Ramos (cell line): Measurements from ENCODE around the gene ZNF804B.

ENCODE experiments used
- in situ Hi-C: fragments of 300-500 bp; cut with MboI; formaldehyde crosslinking; loops from one replicate; pipeline ENCODE4 v1.14.3; 2022; ENCODE audit warnings: low sequenced_read_pairs; ENCODE audit not compliant: unreplicated experiment

ZNF804B gene

GRCh38 chr7:88826222-88826621 lies 66.7 kb downstream of the ZNF804B start:
- in situ Hi-C loops, result no loop called here

- in situ Hi-C loops, result no loop called here
Measured at GRCh38 chr7:88835147-88835728, 75.7 kb downstream of the ZNF804B start.

- in situ Hi-C loops, result no loop called here
Measured at GRCh38 chr7:88842201-88842600, 82.7 kb downstream of the ZNF804B start.

DNA sequence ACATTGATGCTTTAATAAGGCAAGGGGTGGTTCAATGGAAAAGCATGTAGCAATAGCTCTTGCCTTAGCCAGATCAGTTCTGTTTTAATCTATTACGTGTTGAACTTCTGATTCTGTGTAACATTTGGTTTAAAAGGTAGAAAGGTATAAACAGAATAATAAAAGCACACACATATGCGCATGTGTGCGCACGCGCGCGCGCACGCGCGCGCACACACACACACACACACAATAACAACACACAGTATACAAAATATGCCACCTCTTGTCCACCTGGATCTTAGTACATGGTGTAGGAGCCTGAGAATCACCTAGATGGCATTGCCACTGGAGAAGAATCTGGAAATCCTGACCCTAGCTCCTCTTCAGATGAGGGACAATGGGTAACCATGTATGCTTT lies 85.6 kb downstream of the ZNF804B start:
- in situ Hi-C loops, result no loop called here

DNA sequence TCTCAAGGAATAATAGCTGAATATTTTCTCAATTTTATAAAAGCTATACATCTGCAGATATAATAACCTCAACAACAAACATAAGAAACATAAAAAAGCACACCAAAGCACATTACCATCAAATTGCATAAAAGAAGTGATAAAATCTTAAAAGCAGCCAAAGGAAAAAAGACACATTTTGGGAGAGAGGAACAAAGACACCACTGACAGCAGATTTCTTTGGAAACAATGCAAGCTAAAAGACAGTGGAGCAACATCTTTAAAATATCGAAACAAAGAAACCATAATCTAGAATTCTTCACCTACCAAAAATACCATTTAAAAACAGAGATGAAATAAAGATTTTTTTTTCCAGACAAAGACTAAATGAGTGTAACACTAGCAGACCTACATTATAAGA lies 91.7 kb downstream of the ZNF804B start:
- in situ Hi-C loops, result no loop called here

- in situ Hi-C loops, result no loop called here
Measured at GRCh38 chr7:88859288-88859687, 99.8 kb downstream of the ZNF804B start.

- in situ Hi-C loops, result no loop called here
Measured at GRCh38 chr7:88866265-88866863, 106.9 kb downstream of the ZNF804B start.

GRCh38 chr7:88867158-88867557 lies 107.7 kb downstream of the ZNF804B start:
- in situ Hi-C loops, result no loop called here

- in situ Hi-C loops, result no loop called here
Measured at GRCh38 chr7:88868456-88868855, 109.0 kb downstream of the ZNF804B start.

DNA sequence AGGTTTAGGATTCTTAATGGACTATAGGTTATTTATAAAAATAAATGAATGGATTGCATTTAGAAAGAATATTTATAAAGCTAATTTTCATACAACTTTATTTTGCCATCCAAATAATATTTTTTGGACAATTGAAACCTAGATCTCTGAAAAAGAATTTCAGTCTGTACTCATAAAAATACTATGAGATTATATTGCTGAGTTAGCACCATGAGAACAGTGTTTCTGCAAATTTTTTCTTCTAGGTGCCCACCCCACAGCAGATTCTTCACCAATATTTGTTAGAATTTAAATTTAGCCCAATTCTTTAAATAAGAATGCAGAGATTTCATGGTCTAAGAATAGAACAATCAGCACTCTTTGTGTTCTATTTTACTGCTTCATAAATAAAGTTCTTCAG lies 121.6 kb downstream of the ZNF804B start:
- in situ Hi-C loops, result no loop called here

- in situ Hi-C loops, result no loop called here
Measured at GRCh38 chr7:88885131-88885530, 125.6 kb downstream of the ZNF804B start.

- in situ Hi-C loops, result no loop called here
Measured at GRCh38 chr7:88888684-88889083, 129.2 kb downstream of the ZNF804B start.

GRCh38 chr7:88910516-88910915 lies 151.0 kb downstream of the ZNF804B start:
- in situ Hi-C loops, result no loop called here

GRCh38 chr7:88912852-88913251 lies 153.4 kb downstream of the ZNF804B start:
- in situ Hi-C loops, result no loop called here

DNA sequence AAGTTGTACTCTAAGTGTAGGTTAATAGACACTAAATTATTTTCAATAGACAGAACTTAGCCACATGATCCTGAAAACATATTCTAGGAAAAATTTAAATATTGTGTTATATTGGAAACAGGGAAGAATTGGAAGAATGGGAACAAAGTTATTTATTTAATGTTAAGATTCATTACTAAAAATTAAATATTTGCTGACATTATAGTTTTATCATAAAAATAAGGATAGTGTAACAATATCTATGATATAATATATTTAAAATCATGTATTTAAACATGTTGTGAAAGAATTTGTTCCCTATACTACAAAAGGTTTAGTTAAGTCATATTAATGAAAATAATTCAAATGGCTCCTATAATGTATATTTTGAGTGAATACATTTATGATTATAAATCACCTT lies 156.1 kb downstream of the ZNF804B start:
- in situ Hi-C loops, result no loop called here

DNA sequence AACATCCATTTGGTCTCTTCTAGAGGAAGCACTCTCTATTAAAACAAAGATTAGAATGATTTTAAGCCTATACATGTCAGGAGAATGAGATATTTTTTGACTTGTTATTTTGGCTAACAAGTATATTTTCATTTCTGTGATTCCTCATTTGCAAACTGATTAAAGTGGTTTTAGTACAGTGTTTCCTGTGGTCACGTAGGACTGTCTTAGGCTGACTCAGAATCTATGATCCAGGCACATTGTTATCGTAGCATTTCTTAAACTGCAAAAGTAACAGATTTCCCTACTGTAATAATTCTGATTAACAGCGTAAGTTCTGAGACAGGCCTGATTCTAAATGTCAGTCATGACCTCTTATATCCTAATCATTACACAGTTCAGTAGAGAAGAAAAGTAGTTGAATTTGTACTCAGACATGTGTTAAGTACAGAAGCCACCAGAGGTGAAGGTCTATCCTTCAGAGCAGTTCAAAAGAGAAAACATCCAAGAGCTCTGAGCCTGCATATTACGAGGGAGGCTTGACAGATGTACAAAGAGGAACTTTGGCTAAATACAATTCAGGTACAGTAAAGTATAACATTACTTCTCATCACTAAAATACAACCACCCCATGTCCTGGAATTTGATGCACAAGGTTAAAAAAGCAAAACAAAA lies 160.1 kb downstream of the ZNF804B start:
- in situ Hi-C loops, result no loop called here

DNA sequence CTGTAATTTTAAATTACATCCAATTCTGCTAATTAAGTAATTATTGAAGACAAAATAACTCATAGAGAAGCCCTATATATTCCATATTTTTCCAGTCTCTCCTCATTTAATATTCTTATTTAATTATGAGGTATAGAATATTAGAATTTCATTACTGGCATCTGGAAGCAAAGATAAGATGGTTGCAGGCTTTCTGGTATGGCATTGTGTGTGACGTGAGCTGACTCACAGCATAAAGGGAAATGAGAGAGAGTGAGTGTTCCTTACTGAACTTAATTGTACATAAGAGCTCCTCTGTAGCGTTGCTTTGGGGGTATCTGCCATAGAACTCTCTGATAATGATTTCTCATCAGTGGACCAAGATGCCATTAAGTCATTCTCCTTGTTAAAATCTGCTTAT lies 163.4 kb downstream of the ZNF804B start:
- in situ Hi-C loops, result no loop called here

- in situ Hi-C loops, result no loop called here
Measured at GRCh38 chr7:88928276-88928675, 168.8 kb downstream of the ZNF804B start.

- in situ Hi-C loops, result no loop called here
Measured at GRCh38 chr7:88929719-88930118, 170.2 kb downstream of the ZNF804B start.

DNA sequence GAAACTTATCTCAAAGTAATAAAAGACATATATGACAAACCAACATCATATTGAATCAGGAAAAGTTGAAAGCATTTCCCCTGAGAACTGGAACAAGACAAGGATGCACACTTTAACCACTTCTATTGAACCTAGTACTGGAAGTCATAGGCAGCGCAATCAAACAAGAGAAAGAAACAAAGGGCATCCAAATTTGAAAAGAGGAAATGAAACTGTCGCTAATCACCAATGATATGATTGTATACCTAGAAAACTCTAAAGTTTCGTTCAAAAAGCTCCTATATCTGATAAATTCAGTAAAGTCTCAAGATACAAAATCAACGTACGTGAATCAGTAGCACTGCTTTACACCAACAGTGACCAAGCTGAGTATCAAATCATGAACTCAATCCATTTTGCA lies 173.8 kb downstream of the ZNF804B start:
- in situ Hi-C loops, result no loop called here

DNA sequence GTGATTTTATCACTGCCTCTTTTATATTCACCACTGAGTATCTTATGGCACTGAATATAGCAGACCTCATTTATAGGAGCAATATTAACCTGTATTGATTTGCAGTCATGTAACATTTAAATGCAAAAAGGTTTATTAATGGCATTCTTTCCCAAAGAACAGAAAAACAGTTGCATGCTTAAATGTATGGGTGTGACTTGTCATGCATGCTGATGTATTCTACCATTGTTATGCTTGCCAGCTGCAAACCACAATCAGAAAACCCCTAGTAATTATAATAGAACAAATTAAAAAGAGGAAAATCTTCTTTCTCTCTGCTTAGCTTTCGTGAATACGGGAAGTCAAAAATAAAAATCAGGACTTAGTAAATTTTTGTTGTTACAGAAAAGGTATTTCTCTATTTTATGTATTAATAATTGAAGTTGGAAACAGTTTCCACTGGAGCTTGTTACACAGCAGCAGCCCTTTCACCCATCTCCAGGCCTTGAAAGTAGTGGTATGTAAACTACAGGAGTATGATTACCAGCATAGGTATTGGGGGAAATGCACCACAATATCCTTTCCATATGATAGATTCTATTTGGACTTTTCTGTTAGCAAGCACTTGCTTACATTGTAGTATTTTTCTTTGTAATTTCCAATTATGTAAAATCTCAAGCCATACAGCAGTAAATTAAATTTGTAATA lies 183.5 kb downstream of the ZNF804B start:
- in situ Hi-C loops, result no loop called here
